ENCODE measurements around the gene OLFML2B.

OLFML2B gene

GRCh38 chr1:162021124-162021523 lies 2.5 kb downstream of the OLFML2B start:
- Histone ChIP-seq H3K4me1 (ENCODE audit: control insufficient read depth, insufficient read depth, low read length) (peaks cover 12% of the 10 kb centered on the region), H3K36me3 (ENCODE audit: control insufficient read depth in 2 of 2, insufficient read depth in 1 of 2, low read length in 2 of 2) (no peaks in the 10 kb centered on the region), H3K4me3 (ENCODE audit: low read depth, low read length) (no peak overlapping the region), H3K9me3 (ENCODE audit: control insufficient read depth, insufficient read depth, low read depth, low read length) (no peaks in the 10 kb centered on the region), H3K27ac (ENCODE audit: extremely low read depth, low read depth, low read length) (no peak overlapping the region)
- ChIA-PET CTCF (interaction anchor here (0.6 to 1.5 kb wide), 3 partner anchors 16 to 730 kb away, joined by 3 to 4 read pairs (median 4); no protein-coding TSS in a partner anchor), POLR2A (no interaction called here)
- no peak for TF ChIP-seq ZNF133 (tag by site-specific recombination; IDR thresholded peaks at IDR 0.05)

GRCh38 chr1:162020150-162020549 lies 3.5 kb downstream of the OLFML2B start:
- Histone ChIP-seq H3K4me3 (ENCODE audit: low read depth, low read length) (no peak overlapping the region), H3K4me1 (ENCODE audit: control insufficient read depth, insufficient read depth, low read length) (peaks cover 12% of the 10 kb centered on the region), H3K9me3 (ENCODE audit: control insufficient read depth, insufficient read depth, low read depth, low read length) (no peaks in the 10 kb centered on the region), H3K36me3 (ENCODE audit: control insufficient read depth in 2 of 2, insufficient read depth in 1 of 2, low read length in 2 of 2) (no peaks in the 10 kb centered on the region), H3K27ac (ENCODE audit: extremely low read depth, low read depth, low read length) (no peak overlapping the region)
- POLR2A ChIA-PET = no interaction called here
- no peak for TF ChIP-seq ZNF24 (tag by site-specific recombination; IDR thresholded peaks at IDR 0.05)
- no peak for TF ChIP-seq ZNF394 (tag by site-specific recombination; IDR thresholded peaks at IDR 0.05; ENCODE audit: borderline replicate concordance)
- TF ChIP-seq GLI2 (tag by site-specific recombination; IDR thresholded peaks at IDR 0.05; ENCODE audit: borderline replicate concordance, low read depth) = no peak
- no peak for TF ChIP-seq ZFP3 (tag by site-specific recombination; IDR thresholded peaks at IDR 0.05; ENCODE audit: low read depth)
- TF ChIP-seq ZNF202 (tag by site-specific recombination; IDR thresholded peaks at IDR 0.05; ENCODE audit: borderline replicate concordance) = no peak
- TF ChIP-seq ZNF621 (tag by site-specific recombination; IDR thresholded peaks at IDR 0.05) = no peak
- TF ChIP-seq KLF8 (tag by site-specific recombination; IDR thresholded peaks at IDR 0.05) = no peak
- no peak for TF ChIP-seq ZNF660 (tag by site-specific recombination; IDR thresholded peaks at IDR 0.05)
- TF ChIP-seq ZNF148 (tag by site-specific recombination; IDR thresholded peaks at IDR 0.05; ENCODE audit: borderline replicate concordance) = no peak
- no peak for TF ChIP-seq EGR2 (tag by site-specific recombination; IDR thresholded peaks at IDR 0.05; ENCODE audit: low read depth)
- no peak for TF ChIP-seq ZNF433 (tag by site-specific recombination; IDR thresholded peaks at IDR 0.05; ENCODE audit: low read depth)
- CTCF ChIA-PET = no interaction called here

GRCh38 chr1:162019446-162019845 lies 4.2 kb downstream of the OLFML2B start:
- CTCF ChIA-PET = interaction anchor here (0.9 to 1.1 kb wide), 2 partner anchors 16 to 18 kb away, joined by 3 to 5 read pairs; no protein-coding TSS in a partner anchor
- Histone ChIP-seq H3K4me1 (ENCODE audit: control insufficient read depth, insufficient read depth, low read length) (peaks cover 12% of the 10 kb centered on the region), H3K9me3 (ENCODE audit: control insufficient read depth, insufficient read depth, low read depth, low read length) (no peaks in the 10 kb centered on the region), H3K4me3 (ENCODE audit: low read depth, low read length) (no peak overlapping the region), H3K27ac (ENCODE audit: extremely low read depth, low read depth, low read length) (no peak overlapping the region), H3K36me3 (ENCODE audit: control insufficient read depth in 2 of 2, insufficient read depth in 1 of 2, low read length in 2 of 2) (no peaks in the 10 kb centered on the region)
- no peak for TF ChIP-seq YY1 (tag by site-specific recombination; IDR thresholded peaks at IDR 0.05)
- TF ChIP-seq ZNF174 (tag by site-specific recombination; IDR thresholded peaks at IDR 0.05) = no peak
- no peak for TF ChIP-seq ZNF658 (tag by site-specific recombination; IDR thresholded peaks at IDR 0.05)
- no peak for TF ChIP-seq ZNF473 (tag by site-specific recombination; IDR thresholded peaks at IDR 0.05)
- no peak for TF ChIP-seq ZNF571 (tag by site-specific recombination; IDR thresholded peaks at IDR 0.05)
- TF ChIP-seq ZBTB21 (tag by site-specific recombination; IDR thresholded peaks at IDR 0.05) = no peak
- TF ChIP-seq ZNF404 (tag by site-specific recombination; IDR thresholded peaks at IDR 0.05) = no peak
- no peak for TF ChIP-seq ZBTB17 (tag by site-specific recombination; IDR thresholded peaks at IDR 0.05)
- TF ChIP-seq ZNF354C (tag by site-specific recombination; IDR thresholded peaks at IDR 0.05; ENCODE audit: borderline replicate concordance, low read depth) = no peak
- POLR2A ChIA-PET = no interaction called here

Data from HEK293 (cell line).